GM19468 (cell line): Measurements from ENCODE around the gene MADD.
A peak's percentile ranks its signal among the peaks of the same experiment; 100 is the strongest.
"Not testable (repeated sequence)": the region's sequence is repeated elsewhere in the genome, so short reads cannot be mapped to it uniquely, and the experiment has no call there.

Experiments
- ATAC-seq: cut with Tn5 transposase; IDR thresholded peaks from one replicate; pipeline ENCODE4 v1.9.1; 2021; ENCODE audit warnings: mild to moderate bottlenecking, moderate library complexity, moderate number of reproducible peaks; ENCODE audit not compliant: unreplicated experiment; ENCODE audit errors: extremely low read depth

The MADD gene

GRCh38 chr11:47314992-47315391 lies 45.1 kb downstream of the MADD start:
- ATAC-seq = no peak

GRCh38 chr11:47316501-47316900 lies 46.6 kb downstream of the MADD start:
- not testable (repeated sequence) for ATAC-seq

GRCh38 chr11:47317064-47317828 lies 47.3 kb downstream of the MADD start:
- no peak for ATAC-seq

- ATAC-seq = no peak
Observed at GRCh38 chr11:47318166-47318565, 48.2 kb downstream of the MADD start.

- no peak for ATAC-seq
Observed at GRCh38 chr11:47324520-47324919, 54.6 kb downstream of the MADD start.

GRCh38 chr11:47325271-47326041 lies 55.5 kb downstream of the MADD start:
- no peak for ATAC-seq

- no peak for ATAC-seq
Observed at GRCh38 chr11:47326198-47326597, 56.3 kb downstream of the MADD start.

GRCh38 chr11:47327025-47327424 lies 57.1 kb downstream of the MADD start:
- no peak for ATAC-seq

- no peak for ATAC-seq
Observed at GRCh38 chr11:47327949-47328348, 58.0 kb downstream of the MADD start.

- peak; percentile 60 for ATAC-seq
Observed at GRCh38 chr11:47328449-47329390, 58.8 kb downstream of the MADD start.

GRCh38 chr11:47329431-47329986 lies 59.6 kb downstream of the MADD start:
- ATAC-seq = no peak

GRCh38 chr11:47329987-47330931 lies 60.3 kb downstream of the MADD start:
- ATAC-seq = no peak

- ATAC-seq = no peak
Observed at GRCh38 chr11:47331454-47332302, 61.7 kb downstream of the MADD start.

GRCh38 chr11:47332303-47332711 lies 62.4 kb downstream of the MADD start:
- ATAC-seq = no peak

GRCh38 chr11:47332791-47333525 lies 63.0 kb downstream of the MADD start:
- no peak for ATAC-seq

GRCh38 chr11:47333526-47333845 lies 63.6 kb downstream of the MADD start:
- no peak for ATAC-seq

GRCh38 chr11:47333886-47334443 lies 64.0 kb downstream of the MADD start:
- no peak for ATAC-seq
